ENCODE measurements around the gene CDC7.

Gene CDC7

GRCh38 chr1:91557039-91557690 is 56.5 kb downstream of the CDC7 start:
- Histone ChIP-seq H3K9ac (ENCODE audit: low read length) (no peak overlapping the region), H2AFZ (ENCODE audit: low read length) (no peak overlapping the region), H3K79me2 (ENCODE audit: low read length) (no peaks in the 10 kb centered on the region), H3F3A (ENCODE audit: insufficient read depth, low read length) (no peaks in the 10 kb centered on the region), H3K4me1 (ENCODE audit: low read length) (no peaks in the 10 kb centered on the region), H3K27ac (ENCODE audit: low read length) (no peak overlapping the region), H3K27me3 (replicated peaks; ENCODE audit: insufficient read depth, low read length) (no peaks in the 10 kb centered on the region), H4K20me1 (ENCODE audit: insufficient read depth, low read length) (no peaks in the 10 kb centered on the region), H3K9me3 (replicated peaks; ENCODE audit: insufficient read depth, low read length) (no peaks in the 10 kb centered on the region), H3K4me3 (ENCODE audit: low read length) (no peak overlapping the region), H3K4me2 (ENCODE audit: low read depth, low read length) (no peak overlapping the region), H3K9me2 (replicated peaks; ENCODE audit: insufficient read depth, low read length) (no peaks in the 10 kb centered on the region), H3K36me3 (replicated peaks; ENCODE audit: insufficient read depth, low read length) (no peaks in the 10 kb centered on the region)
- DNase-seq = no peak
- TF ChIP-seq EZH2 (optimal IDR thresholded peaks at IDR 0.05; ENCODE audit: low read depth, low read length) (no peak), EZH2phosphoT487 (IDR thresholded peaks at IDR 0.05; ENCODE audit: low read length) (no peak), CTCF (IDR thresholded peaks at IDR 0.05; ENCODE audit: low read length) (no peak)

GRCh38 chr1:91557826-91558225 is 57.2 kb downstream of the CDC7 start:
- DNase-seq = no peak
- Histone ChIP-seq H3K79me2 (ENCODE audit: low read length) (no peaks in the 10 kb centered on the region), H3F3A (ENCODE audit: insufficient read depth, low read length) (no peaks in the 10 kb centered on the region), H3K36me3 (replicated peaks; ENCODE audit: insufficient read depth, low read length) (no peaks in the 10 kb centered on the region), H3K9ac (ENCODE audit: low read length) (no peak overlapping the region), H3K4me1 (ENCODE audit: low read length) (no peaks in the 10 kb centered on the region), H3K4me2 (ENCODE audit: low read depth, low read length) (no peak overlapping the region), H3K27ac (ENCODE audit: low read length) (no peak overlapping the region), H3K27me3 (replicated peaks; ENCODE audit: insufficient read depth, low read length) (no peaks in the 10 kb centered on the region), H4K20me1 (ENCODE audit: insufficient read depth, low read length) (no peaks in the 10 kb centered on the region), H3K9me2 (replicated peaks; ENCODE audit: insufficient read depth, low read length) (no peaks in the 10 kb centered on the region), H2AFZ (ENCODE audit: low read length) (no peak overlapping the region), H3K4me3 (ENCODE audit: low read length) (no peak overlapping the region), H3K9me3 (replicated peaks; ENCODE audit: insufficient read depth, low read length) (no peaks in the 10 kb centered on the region)
- TF ChIP-seq EZH2phosphoT487 (IDR thresholded peaks at IDR 0.05; ENCODE audit: low read length) (no peak), CTCF (IDR thresholded peaks at IDR 0.05; ENCODE audit: low read length) (no peak)

DNA sequence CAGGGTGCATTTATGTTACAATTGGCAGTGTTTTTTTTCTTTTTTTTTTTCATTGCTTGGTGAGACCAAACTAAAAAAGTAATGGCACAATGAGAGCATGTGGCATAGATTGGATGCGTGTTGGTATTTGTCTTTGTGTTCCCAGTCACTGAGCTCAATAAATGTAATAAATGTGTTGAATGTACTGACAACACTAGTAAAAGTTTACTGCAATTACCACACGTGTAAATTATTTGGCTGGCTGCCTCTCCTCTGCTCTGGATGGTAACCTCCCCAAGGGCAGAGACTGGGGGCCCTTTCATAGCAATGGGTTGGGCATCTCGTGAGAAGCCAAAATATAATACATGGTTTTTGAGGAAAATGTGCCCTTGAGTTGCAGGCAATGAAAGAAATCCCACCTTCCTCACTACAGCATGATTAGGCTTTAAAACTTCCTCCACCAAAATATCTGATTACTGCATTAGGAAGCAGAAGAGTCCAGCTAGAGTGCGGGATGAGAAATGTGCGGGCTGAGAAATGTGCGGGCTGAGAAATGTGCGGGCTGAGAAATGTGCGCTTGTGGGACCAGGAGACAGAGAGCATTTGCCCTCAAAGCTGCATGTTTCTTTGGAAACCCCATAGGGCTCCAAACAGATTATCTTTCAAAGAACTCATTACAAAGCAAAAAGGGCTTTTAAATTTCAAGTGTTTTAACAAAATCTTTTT is 58.5 kb downstream of the CDC7 start:
- no peaks in the 10 kb centered on the region for H3F3A ChIP-seq (ENCODE audit: insufficient read depth, low read length)
- no peak overlapping the region for H2AFZ ChIP-seq (ENCODE audit: low read length)
- no peaks in the 10 kb centered on the region for H3K9me3 ChIP-seq (replicated peaks; ENCODE audit: insufficient read depth, low read length)
- H3K9ac ChIP-seq (ENCODE audit: low read length) = no peak overlapping the region
- H4K20me1 ChIP-seq (ENCODE audit: insufficient read depth, low read length) = no peaks in the 10 kb centered on the region
- TF ChIP-seq CTCF (IDR thresholded peaks at IDR 0.05; ENCODE audit: low read length) (no peak), EZH2phosphoT487 (IDR thresholded peaks at IDR 0.05; ENCODE audit: low read length) (no peak), EZH2 (optimal IDR thresholded peaks at IDR 0.05; ENCODE audit: low read depth, low read length) (no peak)
- no peaks in the 10 kb centered on the region for H3K79me2 ChIP-seq (ENCODE audit: low read length)
- no peak for DNase-seq
- H3K4me3 ChIP-seq (ENCODE audit: low read length) = no peak overlapping the region
- no peaks in the 10 kb centered on the region for H3K27me3 ChIP-seq (replicated peaks; ENCODE audit: insufficient read depth, low read length)
- no peaks in the 10 kb centered on the region for H3K4me1 ChIP-seq (ENCODE audit: low read length)
- H3K9me2 ChIP-seq (replicated peaks; ENCODE audit: insufficient read depth, low read length) = no peaks in the 10 kb centered on the region
- H3K4me2 ChIP-seq (ENCODE audit: low read depth, low read length) = no peak overlapping the region
- H3K36me3 ChIP-seq (replicated peaks; ENCODE audit: insufficient read depth, low read length) = no peaks in the 10 kb centered on the region
- no peak overlapping the region for H3K27ac ChIP-seq (ENCODE audit: low read length)
